ENCODE measurements around the gene PATL1. TPM values are rescaled to one million over a fixed set of nuclear protein-coding genes. Genes with fewer than 3 reads are reported as not detected.

Gene PATL1
- total and polyA plus RNA-seq, 4 donors, result 12.8 to 29.3 (median 26.0) TPM

DNA sequence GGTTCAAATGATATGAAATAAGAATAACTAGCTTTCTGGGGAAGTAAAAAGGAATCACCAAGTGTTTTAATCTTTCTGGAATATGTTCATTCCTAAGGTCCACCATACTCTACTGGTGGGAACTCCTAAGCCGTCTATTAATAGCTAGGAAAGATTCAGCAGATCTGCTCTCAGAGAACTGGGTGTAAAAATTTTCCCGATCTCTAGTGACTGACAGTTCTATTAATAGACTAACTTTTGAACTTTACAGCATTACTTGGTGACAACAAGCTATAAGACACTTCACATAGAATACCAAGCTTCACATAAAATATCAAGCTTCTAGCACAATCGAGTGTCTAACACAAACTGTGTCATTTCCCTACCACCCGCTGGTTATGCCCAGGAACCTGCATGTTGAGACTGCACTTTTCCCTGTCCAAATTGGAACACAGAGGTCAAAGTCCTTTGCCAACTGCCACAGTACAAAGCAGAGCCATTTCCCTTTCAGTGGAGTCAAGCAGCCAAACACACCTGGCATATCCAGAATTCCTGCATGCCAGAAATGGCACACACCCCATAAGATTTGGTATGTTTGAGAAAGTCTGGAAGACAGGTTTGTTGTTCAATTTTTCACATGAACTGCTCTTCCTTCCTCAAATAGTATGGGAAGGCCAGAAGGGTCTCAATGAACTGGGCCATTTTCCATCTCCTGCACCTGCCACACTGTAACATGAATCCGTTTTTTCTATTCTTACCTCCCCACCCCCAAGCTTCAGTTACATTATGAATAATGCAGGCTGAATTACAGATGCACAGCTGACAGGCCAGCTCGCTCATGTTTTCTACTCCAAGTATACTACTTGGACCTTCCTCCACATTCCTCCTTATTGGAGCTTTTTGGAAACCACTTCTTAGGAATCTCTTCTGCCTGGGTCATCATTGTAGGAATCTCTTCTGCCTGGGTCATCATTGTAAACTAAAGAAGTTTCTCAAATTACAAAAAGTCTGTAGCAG, 57.0 kb downstream of the PATL1 start:
- TF ChIP-seq, protein P1, sequence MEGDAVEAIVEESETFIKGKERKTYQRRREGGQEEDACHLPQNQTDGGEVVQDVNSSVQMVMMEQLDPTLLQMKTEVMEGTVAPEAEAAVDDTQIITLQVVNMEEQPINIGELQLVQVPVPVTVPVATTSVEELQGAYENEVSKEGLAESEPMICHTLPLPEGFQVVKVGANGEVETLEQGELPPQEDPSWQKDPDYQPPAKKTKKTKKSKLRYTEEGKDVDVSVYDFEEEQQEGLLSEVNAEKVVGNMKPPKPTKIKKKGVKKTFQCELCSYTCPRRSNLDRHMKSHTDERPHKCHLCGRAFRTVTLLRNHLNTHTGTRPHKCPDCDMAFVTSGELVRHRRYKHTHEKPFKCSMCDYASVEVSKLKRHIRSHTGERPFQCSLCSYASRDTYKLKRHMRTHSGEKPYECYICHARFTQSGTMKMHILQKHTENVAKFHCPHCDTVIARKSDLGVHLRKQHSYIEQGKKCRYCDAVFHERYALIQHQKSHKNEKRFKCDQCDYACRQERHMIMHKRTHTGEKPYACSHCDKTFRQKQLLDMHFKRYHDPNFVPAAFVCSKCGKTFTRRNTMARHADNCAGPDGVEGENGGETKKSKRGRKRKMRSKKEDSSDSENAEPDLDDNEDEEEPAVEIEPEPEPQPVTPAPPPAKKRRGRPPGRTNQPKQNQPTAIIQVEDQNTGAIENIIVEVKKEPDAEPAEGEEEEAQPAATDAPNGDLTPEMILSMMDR (IDR thresholded peaks at IDR 0.05; ENCODE audit: control extremely low read depth, extremely low read depth), result no peak
- Histone ChIP-seq H3K9ac (ENCODE audit: insufficient read depth in 1 of 2, low read length in 2 of 2) (no peak overlapping the region), H3K27ac (ENCODE audit: low read depth in 1 of 2, low read length in 1 of 2) (peak overlapping the region; percentile 28 to 71), H3K9me3 (ENCODE audit: control insufficient read depth in 4 of 4, insufficient read depth in 3 of 4, low read length in 3 of 4) (no peaks in the 10 kb centered on the region), H3K36me3 (ENCODE audit: control insufficient read depth in 4 of 4, insufficient read depth in 4 of 4, low read length in 4 of 4) (peaks cover 15 to 33% (median 24%) of the 10 kb centered on the region in 4 donors), H3K4me1 (ENCODE audit: control insufficient read depth in 5 of 5, insufficient read depth in 5 of 5, low read length in 5 of 5) (peaks cover 5 to 33% (median 13%) of the 10 kb centered on the region in 5 donors), H3K27me3 (ENCODE audit: control insufficient read depth in 3 of 3, insufficient read depth in 3 of 3, low read length in 2 of 3) (no peaks in the 10 kb centered on the region), H3K4me3 (no peak overlapping the region)
- WGBS, 2 donors, result 73 to 85% methylated on average over 6 of the region's 6 CpGs
- DNase-seq (no peak), ATAC-seq (ENCODE audit: insufficient read depth, low FRiP score) (no peak)

DNA sequence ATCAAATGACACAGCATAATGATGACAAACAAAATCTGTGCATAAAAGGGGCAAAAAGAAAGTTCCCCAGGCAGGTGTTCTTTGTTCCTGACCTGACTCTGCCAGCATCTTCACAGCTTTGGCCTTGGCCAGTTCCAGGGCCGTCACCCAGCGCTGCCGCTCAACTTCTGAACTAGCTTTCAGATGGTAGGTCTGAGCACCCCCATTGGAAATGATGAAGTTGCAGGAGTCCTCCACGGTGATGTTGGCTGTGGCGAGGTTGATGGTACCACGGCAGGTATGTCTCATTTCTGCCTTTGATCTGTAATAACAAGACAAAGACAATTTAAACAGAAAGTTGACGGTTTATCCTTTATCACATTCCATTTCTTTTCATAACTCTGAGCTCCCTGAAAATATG, 58.5 kb downstream of the PATL1 start:
- Histone ChIP-seq H3K36me3 (ENCODE audit: control insufficient read depth in 4 of 4, insufficient read depth in 4 of 4, low read length in 4 of 4) (peaks cover 22 to 42% (median 33%) of the 10 kb centered on the region in 4 donors), H3K9me3 (ENCODE audit: control insufficient read depth in 4 of 4, insufficient read depth in 3 of 4, low read length in 3 of 4) (no peaks in the 10 kb centered on the region), H3K4me3 (no peak overlapping the region), H3K9ac (ENCODE audit: insufficient read depth in 1 of 2, low read length in 2 of 2) (no peak overlapping the region), H3K27me3 (ENCODE audit: control insufficient read depth in 3 of 3, insufficient read depth in 3 of 3, low read length in 2 of 3) (no peaks in the 10 kb centered on the region), H3K4me1 (ENCODE audit: control insufficient read depth in 5 of 5, insufficient read depth in 5 of 5, low read length in 5 of 5) (peaks cover 5 to 29% (median 13%) of the 10 kb centered on the region in 5 donors), H3K27ac (ENCODE audit: low read depth in 1 of 2, low read length in 1 of 2) (no peak overlapping the region)
- ATAC-seq (ENCODE audit: insufficient read depth, low FRiP score) (no peak), DNase-seq (no peak)
- TF ChIP-seq, protein P1 (IDR thresholded peaks at IDR 0.05; ENCODE audit: control extremely low read depth, extremely low read depth), result no peak
- 93% methylated on average over 7 of the region's 7 CpGs for WGBS, 2 donors

DNA sequence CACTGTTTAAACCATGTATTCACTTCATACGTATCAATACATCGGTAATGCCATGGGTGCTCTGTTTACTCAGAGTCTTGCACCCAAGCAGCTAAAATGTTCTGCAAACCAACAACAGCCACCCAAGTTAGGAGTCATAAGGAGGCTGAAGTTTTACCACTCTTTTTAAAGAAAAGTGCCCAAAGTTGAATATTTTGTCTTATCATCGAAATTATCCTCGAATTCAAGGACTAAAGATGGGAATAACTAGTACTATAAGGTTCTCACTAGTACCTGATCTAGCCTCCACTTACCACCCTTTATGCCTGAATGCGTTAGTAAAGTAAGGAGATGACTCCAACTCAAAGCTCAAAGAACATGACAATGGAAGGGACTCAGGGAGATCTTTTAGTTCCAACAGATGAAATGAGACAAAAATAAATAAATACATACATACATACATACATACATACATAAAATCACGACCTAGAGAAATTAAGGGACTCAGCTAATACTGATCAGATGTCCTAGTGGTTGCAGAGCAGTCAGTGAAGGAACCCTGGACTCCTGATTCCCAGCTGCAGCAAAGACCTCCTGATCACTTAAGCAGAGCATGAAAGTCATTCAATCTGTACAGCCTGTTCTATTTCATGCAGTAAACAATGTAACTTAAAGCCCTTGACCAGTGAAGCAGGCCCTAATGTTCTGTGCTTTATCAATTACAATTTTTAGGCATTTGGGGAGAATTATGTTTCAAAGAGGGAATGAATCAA, 61.0 kb downstream of the PATL1 start:
- ATAC-seq (ENCODE audit: insufficient read depth, low FRiP score), result no peak

More for the DNA sequence above, 61.0 kb downstream of the PATL1 start:
- Histone ChIP-seq H3K9ac (ENCODE audit: insufficient read depth in 1 of 2, low read length in 2 of 2) (no peak overlapping the region), H3K4me1 (ENCODE audit: control insufficient read depth in 5 of 5, insufficient read depth in 5 of 5, low read length in 5 of 5) (peaks cover 0 to 11% (median 4%) of the 10 kb centered on the region in 5 donors), H3K27ac (ENCODE audit: low read depth in 1 of 2, low read length in 1 of 2) (no peak overlapping the region), H3K9me3 (ENCODE audit: control insufficient read depth in 4 of 4, insufficient read depth in 3 of 4, low read length in 3 of 4) (no peaks in the 10 kb centered on the region), H3K36me3 (ENCODE audit: control insufficient read depth in 4 of 4, insufficient read depth in 4 of 4, low read length in 4 of 4) (peaks cover 28 to 53% (median 36%) of the 10 kb centered on the region in 4 donors), H3K27me3 (ENCODE audit: control insufficient read depth in 3 of 3, insufficient read depth in 3 of 3, low read length in 2 of 3) (no peaks in the 10 kb centered on the region), H3K4me3 (no peak overlapping the region)
- 94 to 96% methylated on average over 6 of the region's 6 CpGs for WGBS, 2 donors
- TF ChIP-seq, protein P1 (IDR thresholded peaks at IDR 0.05; ENCODE audit: control extremely low read depth, extremely low read depth), result no peak
- DNase-seq, result no peak
